ENCODE data around the gene EHF.

EHF gene

GRCh38 chr11:34637303-34637702 lies 16.4 kb downstream of the EHF start:
- POLR2A ChIA-PET: no interaction called here
- Histone ChIP-seq H3K36me3 (ENCODE audit: control insufficient read depth in 2 of 2, insufficient read depth in 1 of 2, low read length in 2 of 2) (no peaks in the 10 kb centered on the region), H3K4me1 (ENCODE audit: control insufficient read depth, insufficient read depth, low read length) (no peaks in the 10 kb centered on the region), H3K9me3 (ENCODE audit: control insufficient read depth, insufficient read depth, low read depth, low read length) (no peaks in the 10 kb centered on the region), H3K27ac (ENCODE audit: extremely low read depth, low read depth, low read length) (no peak overlapping the region), H3K4me3 (ENCODE audit: low read depth, low read length) (no peak overlapping the region)
- CTCF ChIA-PET: interaction anchor here (0.6 kb wide), 1 partner anchor 82 kb away, joined by 4 read pairs; no protein-coding TSS in a partner anchor
- TF ChIP-seq ZNF654 (tag by site-specific recombination; IDR thresholded peaks at IDR 0.05; ENCODE audit: low read depth) (no peak), ZNF112 (tag by site-specific recombination; IDR thresholded peaks at IDR 0.05) (no peak), ZNF548 (tag by site-specific recombination; IDR thresholded peaks at IDR 0.05) (no peak), PRDM6 (tag by site-specific recombination; IDR thresholded peaks at IDR 0.05) (no peak), ZNF132 (tag by site-specific recombination; IDR thresholded peaks at IDR 0.05; ENCODE audit: borderline replicate concordance) (no peak), ZNF202 (tag by site-specific recombination; IDR thresholded peaks at IDR 0.05; ENCODE audit: borderline replicate concordance) (no peak)

GRCh38 chr11:34638897-34639296 lies 18.0 kb downstream of the EHF start:
- H3K4me1 ChIP-seq (ENCODE audit: control insufficient read depth, insufficient read depth, low read length): no peaks in the 10 kb centered on the region
- POLR2A ChIA-PET: no interaction called here
- H3K36me3 ChIP-seq (ENCODE audit: control insufficient read depth in 2 of 2, insufficient read depth in 1 of 2, low read length in 2 of 2): no peaks in the 10 kb centered on the region
- no peak overlapping the region for H3K27ac ChIP-seq (ENCODE audit: extremely low read depth, low read depth, low read length)
- H3K4me3 ChIP-seq (ENCODE audit: low read depth, low read length): no peak overlapping the region
- no peaks in the 10 kb centered on the region for H3K9me3 ChIP-seq (ENCODE audit: control insufficient read depth, insufficient read depth, low read depth, low read length)
- TF ChIP-seq ZBTB26 (tag by site-specific recombination; optimal IDR thresholded peaks at IDR 0.05) (no peak), ZNF416 (tag by site-specific recombination; IDR thresholded peaks at IDR 0.05) (no peak), ZSCAN5A (tag by site-specific recombination; IDR thresholded peaks at IDR 0.05) (no peak), ZSCAN18 (tag by site-specific recombination; IDR thresholded peaks at IDR 0.05) (no peak), ZNF677 (tag by site-specific recombination; IDR thresholded peaks at IDR 0.05) (no peak), HOXC10 (CRISPR knock-in tag; IDR thresholded peaks at IDR 0.05) (no peak), ZNF184 (tag by site-specific recombination; IDR thresholded peaks at IDR 0.05) (no peak), ZNF366 (tag by site-specific recombination; conservative IDR thresholded peaks at IDR 0.05) (no peak), ZFP41 (tag by site-specific recombination; IDR thresholded peaks at IDR 0.05; ENCODE audit: borderline replicate concordance) (no peak)
- CTCF ChIA-PET: interaction anchor here (0.6 to 0.7 kb wide), 2 partner anchors 301 to 687 kb away, joined by 3 read pairs; no protein-coding TSS in a partner anchor

GRCh38 chr11:34639545-34639944 lies 18.7 kb downstream of the EHF start:
- POLR2A ChIA-PET: no interaction called here
- no peak overlapping the region for H3K27ac ChIP-seq (ENCODE audit: extremely low read depth, low read depth, low read length)

More at GRCh38 chr11:34639545-34639944, 18.7 kb downstream of the EHF start:
- CTCF ChIA-PET: interaction anchor here (0.6 to 0.7 kb wide), 2 partner anchors 300 to 686 kb away, joined by 3 read pairs; no protein-coding TSS in a partner anchor
- TF ChIP-seq ZSCAN23 (tag by site-specific recombination; IDR thresholded peaks at IDR 0.05): no peak
- no peak for TF ChIP-seq ZNF629 (tag by site-specific recombination; IDR thresholded peaks at IDR 0.05)
- TF ChIP-seq ZNF311 (tag by site-specific recombination; IDR thresholded peaks at IDR 0.05; ENCODE audit: borderline replicate concordance): no peak
- no peak for TF ChIP-seq ZNF302 (tag by site-specific recombination; IDR thresholded peaks at IDR 0.05; ENCODE audit: low read depth)
- no peak for TF ChIP-seq ZNF223 (tag by site-specific recombination; IDR thresholded peaks at IDR 0.05)
- no peak for TF ChIP-seq INSM2 (tag by site-specific recombination; IDR thresholded peaks at IDR 0.05)
- TF ChIP-seq ZNF174 (tag by site-specific recombination; IDR thresholded peaks at IDR 0.05): no peak
- no peak overlapping the region for H3K4me3 ChIP-seq (ENCODE audit: low read depth, low read length)
- H3K9me3 ChIP-seq (ENCODE audit: control insufficient read depth, insufficient read depth, low read depth, low read length): no peaks in the 10 kb centered on the region
- H3K4me1 ChIP-seq (ENCODE audit: control insufficient read depth, insufficient read depth, low read length): no peaks in the 10 kb centered on the region
- no peaks in the 10 kb centered on the region for H3K36me3 ChIP-seq (ENCODE audit: control insufficient read depth in 2 of 2, insufficient read depth in 1 of 2, low read length in 2 of 2)
